ENCODE results near the gene PRDM16. TPM values are rescaled to one million over a fixed set of nuclear protein-coding genes. Genes with fewer than 3 reads are reported as not detected.

The PRDM16 gene
- total RNA-seq, 1 experiment from 2014 or later: 0.17 TPM

DNA sequence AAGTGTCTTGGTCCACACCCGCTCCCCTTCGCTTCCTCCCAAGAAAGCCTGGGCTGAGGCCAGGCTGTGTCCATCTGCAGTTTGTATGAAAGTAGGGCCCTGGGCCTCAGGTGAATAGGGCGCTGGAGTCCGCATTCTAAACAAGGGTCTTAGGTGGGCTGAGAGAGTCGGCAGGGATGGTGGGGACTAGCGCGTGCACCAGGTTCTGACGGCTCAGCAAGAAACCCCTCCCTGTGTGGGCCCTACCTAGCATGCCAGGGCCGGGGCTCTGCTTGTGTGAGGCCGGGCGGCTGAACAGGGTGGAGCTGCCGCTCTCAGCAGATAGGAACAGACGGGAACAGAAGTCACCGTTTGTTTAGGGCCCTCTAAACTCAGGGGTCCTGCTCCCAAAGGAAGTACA, 46.0 kb upstream of the PRDM16 start:
- no peak overlapping the region for H3K4ac ChIP-seq (ENCODE audit: low read depth, low read length)
- no peaks in the 10 kb centered on the region for H4K20me1 ChIP-seq (ENCODE audit: control insufficient read depth, insufficient read depth, insufficient read length)
- no peak overlapping the region for H3K23ac ChIP-seq (ENCODE audit: insufficient read length, low read depth, low read length)
- DNase-seq: no peak
- no peak overlapping the region for H2BK20ac ChIP-seq (ENCODE audit: low read depth, low read length, poor library complexity, severe bottlenecking)
- no peak overlapping the region for H3K9ac ChIP-seq (ENCODE audit: extremely low read depth, insufficient read length, low read length)
- peaks cover 27% of the 10 kb centered on the region for H3K9me3 ChIP-seq (ENCODE audit: control insufficient read depth, low read depth, low read length)
- H2BK12ac ChIP-seq (ENCODE audit: insufficient read length, low read depth, low read length): no peak overlapping the region
- no peak overlapping the region for H3K18ac ChIP-seq (ENCODE audit: insufficient read length, low read depth, low read length)
- Mint-ChIP-seq H3K27ac (no peak overlapping the region), H3K4me3 (no peak overlapping the region), H3K9me3 (peaks cover 6 to 32% of the 10 kb centered on the region in 2 experiments; a peak in 3 of 5 replicates), H3K27me3 (ENCODE audit: low read depth) (peaks cover 3% of the 10 kb centered on the region), H3K36me3 (ENCODE audit: insufficient read depth in 1 of 3, low read depth in 3 of 3) (peaks cover 0 to 19% (median 0%) of the 10 kb centered on the region in 3 experiments; a peak in 3 of 7 replicates), H3K4me1 (peaks cover 0 to 10% of the 10 kb centered on the region in 2 experiments; a peak in 2 of 4 replicates)
- no peak overlapping the region for H3K14ac ChIP-seq (ENCODE audit: insufficient read depth, low read length)
- no peak overlapping the region for H3K27ac ChIP-seq (ENCODE audit: insufficient read length, low read depth, low read length)
- no peak overlapping the region for H4K5ac ChIP-seq (ENCODE audit: insufficient read length, low read depth, low read length)
- no peak overlapping the region for H2BK120ac ChIP-seq (ENCODE audit: low read depth, low read length, poor library complexity, severe bottlenecking)
- no peak overlapping the region for H2AFZ ChIP-seq (ENCODE audit: low read length)
- no peak overlapping the region for H2AK5ac ChIP-seq (ENCODE audit: insufficient read length, low read length)
- no peaks in the 10 kb centered on the region for H3K23me2 ChIP-seq (ENCODE audit: insufficient read length, low read depth, low read length, poor library complexity, severe bottlenecking)
- no peak overlapping the region for H3K56ac ChIP-seq (ENCODE audit: insufficient read length, low read depth, low read length)
- H3T11ph ChIP-seq (ENCODE audit: low read length): no peak overlapping the region
- H3K4me1 ChIP-seq (ENCODE audit: insufficient read depth, low read length): no peaks in the 10 kb centered on the region
- WGBS (ENCODE audit: extremely low coverage, insufficient read length, low lambda C conversion rate): no CpG with 5 or more reads among the region's 14 CpGs
- no peak overlapping the region for H4K91ac ChIP-seq (ENCODE audit: insufficient read length, low read depth, low read length)
- H3K79me2 ChIP-seq (ENCODE audit: insufficient read depth, low read length): no peaks in the 10 kb centered on the region
- no peak overlapping the region for H2BK5ac ChIP-seq (ENCODE audit: insufficient read length, low read length)
- TF ChIP-seq, protein P1, sequence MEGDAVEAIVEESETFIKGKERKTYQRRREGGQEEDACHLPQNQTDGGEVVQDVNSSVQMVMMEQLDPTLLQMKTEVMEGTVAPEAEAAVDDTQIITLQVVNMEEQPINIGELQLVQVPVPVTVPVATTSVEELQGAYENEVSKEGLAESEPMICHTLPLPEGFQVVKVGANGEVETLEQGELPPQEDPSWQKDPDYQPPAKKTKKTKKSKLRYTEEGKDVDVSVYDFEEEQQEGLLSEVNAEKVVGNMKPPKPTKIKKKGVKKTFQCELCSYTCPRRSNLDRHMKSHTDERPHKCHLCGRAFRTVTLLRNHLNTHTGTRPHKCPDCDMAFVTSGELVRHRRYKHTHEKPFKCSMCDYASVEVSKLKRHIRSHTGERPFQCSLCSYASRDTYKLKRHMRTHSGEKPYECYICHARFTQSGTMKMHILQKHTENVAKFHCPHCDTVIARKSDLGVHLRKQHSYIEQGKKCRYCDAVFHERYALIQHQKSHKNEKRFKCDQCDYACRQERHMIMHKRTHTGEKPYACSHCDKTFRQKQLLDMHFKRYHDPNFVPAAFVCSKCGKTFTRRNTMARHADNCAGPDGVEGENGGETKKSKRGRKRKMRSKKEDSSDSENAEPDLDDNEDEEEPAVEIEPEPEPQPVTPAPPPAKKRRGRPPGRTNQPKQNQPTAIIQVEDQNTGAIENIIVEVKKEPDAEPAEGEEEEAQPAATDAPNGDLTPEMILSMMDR (conservative IDR thresholded peaks at IDR 0.05): no peak
- no peak overlapping the region for H3K4me2 ChIP-seq (ENCODE audit: insufficient read depth, insufficient read length, low read length)
- no peak overlapping the region for H2BK15ac ChIP-seq (ENCODE audit: low read depth, low read length)
- H3K79me1 ChIP-seq (ENCODE audit: insufficient read depth, low read depth, low read length, poor library complexity, severe bottlenecking): no peaks in the 10 kb centered on the region
- H3K27me3 ChIP-seq (ENCODE audit: insufficient read depth, low read length): no peaks in the 10 kb centered on the region
- no peak overlapping the region for H4K8ac ChIP-seq (replicated peaks; ENCODE audit: insufficient read length, low read depth, low read length)

Data from H9 (cell line).